HG02852 (cell line): ENCODE data around the gene PYGB.
A peak's percentile ranks its signal among the peaks of the same experiment; 100 is the strongest.
"Not testable (repeated sequence)": the region's sequence is repeated elsewhere in the genome, so short reads cannot be mapped to it uniquely, and the experiment has no call there.

ENCODE experiments used
- ATAC-seq: cut with Tn5 transposase; IDR thresholded peaks from one replicate; pipeline ENCODE4 v1.9.1; 2021; ENCODE audit warnings: mild to moderate bottlenecking, moderate library complexity; ENCODE audit not compliant: unreplicated experiment

PYGB gene

GRCh38 chr20:25229486-25230165 is 18.3 kb upstream of the PYGB start:
- ATAC-seq, result no peak

DNA sequence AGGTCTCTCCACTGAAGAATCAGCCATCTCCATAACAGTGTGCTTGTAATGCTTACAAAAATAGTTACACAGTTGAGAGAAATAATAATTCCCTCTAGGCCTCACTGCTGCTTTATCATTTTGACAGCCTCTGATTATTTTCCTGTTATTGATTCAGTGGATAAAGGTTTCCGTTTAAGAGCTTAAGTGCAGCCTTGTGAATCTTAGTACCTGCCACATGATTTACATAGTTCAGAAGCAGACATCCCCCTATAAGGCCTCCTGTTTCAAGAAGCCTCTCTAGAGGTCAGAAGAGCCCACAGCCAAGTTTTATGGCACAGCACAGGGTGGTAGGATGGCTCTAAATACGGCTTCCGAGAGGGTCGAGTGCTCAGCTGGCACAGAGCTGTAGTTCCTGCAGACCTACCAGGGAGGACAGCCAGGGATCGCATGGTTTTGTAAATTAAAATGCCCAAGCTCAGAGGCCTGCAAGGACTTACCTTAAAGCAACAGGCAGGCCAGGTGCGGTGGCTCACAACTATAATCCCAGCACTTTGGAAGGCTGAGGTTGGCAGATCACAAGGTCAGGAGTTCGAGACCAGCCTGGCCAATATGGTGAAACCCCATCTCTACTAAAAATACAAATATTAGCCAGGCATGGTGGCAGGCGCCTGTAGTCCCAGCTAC is 17.6 kb upstream of the PYGB start:
- ATAC-seq, result peak; percentile 86

DNA sequence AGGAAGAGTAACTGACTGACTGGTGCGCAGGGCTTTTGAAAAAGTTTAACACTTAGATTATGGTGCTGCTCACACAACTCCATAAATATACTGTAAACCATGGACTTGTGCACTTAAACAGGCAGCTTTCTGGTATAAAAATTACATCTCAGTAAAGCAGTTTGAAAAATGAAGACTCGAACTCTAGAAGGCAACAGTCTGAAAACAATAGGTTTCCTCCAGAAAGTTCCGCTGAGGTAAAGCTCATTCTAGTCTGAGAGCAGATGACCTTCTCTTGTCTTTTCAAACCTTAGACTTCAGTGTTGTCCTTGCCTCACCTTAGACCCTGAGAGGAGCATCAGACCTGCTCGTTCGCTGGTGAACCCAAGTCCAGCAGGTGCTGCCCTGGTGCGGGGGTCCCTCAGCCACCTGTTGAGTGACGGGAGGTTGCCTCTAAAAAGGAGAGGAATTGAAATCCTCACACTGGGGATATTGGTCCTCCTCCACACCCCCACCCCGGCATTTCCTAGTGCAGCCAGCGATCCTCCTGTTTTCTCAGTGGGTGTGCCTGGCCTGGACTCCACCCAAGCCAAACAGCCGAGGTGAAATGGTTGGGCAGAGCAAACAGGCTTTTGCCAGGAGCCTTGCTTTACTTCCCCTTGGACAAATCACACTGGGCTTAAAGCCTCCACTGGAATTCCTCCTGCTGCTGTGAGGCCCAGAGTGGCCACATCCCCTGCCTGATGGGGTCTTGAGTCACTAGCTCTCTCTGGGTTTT is 14.7 kb upstream of the PYGB start:
- no peak for ATAC-seq

- not testable (repeated sequence) for ATAC-seq
These were observed 13.7 kb upstream of the PYGB start for GRCh38 chr20:25234009-25234849.

DNA sequence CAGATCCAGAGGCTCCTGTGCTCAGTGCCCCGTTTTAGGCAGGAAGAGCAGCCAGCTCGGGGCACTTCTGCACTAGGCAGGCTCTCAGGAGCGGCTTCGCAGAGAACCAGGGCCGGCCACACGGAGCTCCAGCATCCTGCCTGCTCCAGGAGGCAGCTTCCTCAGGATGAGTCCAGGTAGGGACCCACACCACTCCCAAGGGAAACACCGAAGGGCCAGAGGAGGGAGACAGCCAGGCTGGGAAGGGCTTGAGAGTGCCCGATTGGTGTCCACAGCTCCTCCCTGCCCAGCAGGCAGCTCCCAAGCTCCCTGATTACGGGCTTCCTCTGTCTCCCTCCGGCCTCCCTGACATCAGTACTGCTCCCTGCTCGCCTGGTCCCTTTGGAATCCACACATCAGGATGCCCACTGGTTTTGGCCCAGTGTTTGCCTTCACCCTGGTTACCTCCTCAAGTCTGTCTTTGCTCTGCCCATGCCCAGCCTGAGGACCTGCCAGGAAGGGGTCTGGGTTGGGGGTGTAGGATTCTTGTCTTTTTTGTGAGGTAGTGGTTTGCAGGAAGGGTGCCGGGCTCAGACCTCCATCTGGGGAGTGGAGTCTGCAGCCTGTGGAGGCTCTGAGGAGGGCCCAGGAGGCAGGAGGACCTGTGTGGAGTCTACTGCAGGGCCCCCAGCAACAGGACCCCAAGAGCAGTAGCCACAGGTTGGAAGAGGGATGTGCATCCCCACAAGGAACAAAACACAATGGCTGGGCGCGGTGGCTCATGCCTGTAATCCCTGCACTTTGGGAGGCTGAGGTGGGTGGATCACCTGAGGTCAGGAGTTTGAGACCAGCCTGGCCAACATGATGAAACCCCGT is 11.2 kb upstream of the PYGB start:
- no peak for ATAC-seq

- peak; percentile 58 for ATAC-seq
These were observed 10.1 kb upstream of the PYGB start for GRCh38 chr20:25237610-25238318.

- ATAC-seq, result no peak
These were observed 9.4 kb upstream of the PYGB start for GRCh38 chr20:25238319-25239037.

GRCh38 chr20:25239387-25240370 is 8.2 kb upstream of the PYGB start:
- peak; percentile 77 for ATAC-seq

DNA sequence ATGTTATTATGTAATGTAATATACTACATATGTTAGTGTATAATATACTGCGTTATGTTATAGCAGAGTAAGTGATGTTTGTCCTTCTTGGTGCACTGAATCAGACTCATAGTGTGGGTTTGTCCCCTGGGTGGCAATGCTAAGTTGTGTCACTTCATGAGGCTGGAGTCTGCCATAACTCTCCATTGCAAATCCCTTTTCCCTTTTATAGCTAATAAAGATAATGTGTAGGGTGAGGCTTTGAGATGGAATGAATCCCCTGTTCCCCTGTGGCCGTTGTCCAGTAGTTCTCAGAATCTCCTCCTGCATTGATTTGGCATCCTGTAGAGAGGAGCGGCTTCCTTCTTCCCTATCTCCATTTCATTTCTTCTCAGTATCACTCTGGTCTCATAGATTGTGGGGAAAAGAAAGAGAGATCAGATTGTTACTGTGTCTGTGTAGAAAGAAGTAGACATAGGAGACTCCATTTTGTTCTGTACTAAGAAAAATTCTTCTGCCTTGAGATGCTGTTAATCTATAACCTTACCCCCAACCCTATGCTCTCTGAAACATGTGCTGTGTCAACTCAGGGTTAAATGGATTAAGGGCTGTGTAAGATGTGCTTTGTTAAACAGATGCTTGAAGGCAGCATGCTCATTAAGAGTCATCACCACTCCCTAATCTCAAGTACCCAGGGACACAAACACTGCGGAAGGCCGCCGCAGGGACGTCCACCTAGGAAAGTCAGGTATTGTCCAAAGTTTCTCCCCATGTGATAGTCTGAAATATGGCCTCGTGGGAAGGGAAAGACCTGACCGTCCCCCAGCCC is 6.8 kb upstream of the PYGB start:
- ATAC-seq, result not testable (repeated sequence)

- ATAC-seq, result not testable (repeated sequence)
These were observed 6.3 kb upstream of the PYGB start for GRCh38 chr20:25241659-25241955.

GRCh38 chr20:25242231-25242630 is 5.7 kb upstream of the PYGB start:
- no peak for ATAC-seq

GRCh38 chr20:25243416-25243979 is 4.4 kb upstream of the PYGB start:
- no peak for ATAC-seq

- no peak for ATAC-seq
These were observed 2.9 kb upstream of the PYGB start for GRCh38 chr20:25244976-25245375.

- no peak for ATAC-seq
These were observed 2.4 kb upstream of the PYGB start for GRCh38 chr20:25245461-25245860.

GRCh38 chr20:25246182-25246999 is 1.5 kb upstream of the PYGB start:
- ATAC-seq, result no peak

- no peak for ATAC-seq
These were observed 826 bp upstream of the PYGB start for GRCh38 chr20:25247000-25247517.
